Measurements from ENCODE around the gene KRTAP5-8. TPM values are rescaled to one million over a fixed set of nuclear protein-coding genes. Genes with fewer than 3 reads are reported as not detected.
"Not testable (repeated sequence)": the region's sequence is repeated elsewhere in the genome, so short reads cannot be mapped to it uniquely, and the experiment has no call there.

Gene KRTAP5-8
- total and polyA plus RNA-seq, 4 donors: not detected

DNA sequence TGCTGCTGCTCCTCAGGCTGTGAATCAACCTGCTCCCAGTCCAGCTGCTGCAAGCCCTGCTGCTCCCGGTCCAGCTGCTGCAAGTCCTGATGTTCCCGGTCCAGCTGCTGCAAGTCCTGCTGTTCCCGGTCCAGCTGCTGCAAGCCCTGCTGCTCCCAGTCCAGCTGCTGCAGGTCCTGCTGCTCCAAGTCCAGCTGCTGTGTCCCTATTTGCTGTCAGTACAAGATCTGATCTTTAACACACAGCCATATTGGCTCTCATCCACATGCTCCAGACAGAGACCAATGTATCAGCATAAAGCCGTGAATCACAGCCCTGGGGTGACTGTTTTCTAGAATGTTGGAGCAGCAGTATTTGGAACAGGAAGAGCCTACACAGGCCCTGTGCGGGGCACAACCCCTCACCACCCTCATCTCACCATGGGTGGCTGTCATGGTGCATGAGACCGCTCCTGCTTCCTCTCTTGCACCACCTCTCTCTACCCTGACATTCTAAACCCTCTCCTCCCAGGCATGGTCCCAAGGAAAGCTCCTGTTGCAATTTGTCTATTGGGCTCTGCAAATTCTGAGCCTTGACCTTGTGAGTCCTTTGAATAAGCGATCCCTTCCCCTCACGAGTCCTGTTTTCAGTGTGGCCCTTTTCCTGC, 31.0 kb downstream of the KRTAP5-8 start:
- WGBS: 78% methylated on average over 8 of the region's 8 CpGs
- H3K27me3 ChIP-seq (ENCODE audit: control insufficient read depth in 4 of 4, insufficient read depth in 4 of 4, low read length in 3 of 4): no peaks in the 10 kb centered on the region
- H3K9me3 ChIP-seq (ENCODE audit: control insufficient read depth in 4 of 4, low read length in 3 of 4): no peaks in the 10 kb centered on the region
- H3K4me1 ChIP-seq (ENCODE audit: control insufficient read depth in 4 of 4, insufficient read depth in 4 of 4, low read length in 3 of 4): peaks cover 0 to 3% (median 2%) of the 10 kb centered on the region in 4 donors
- H3K27ac ChIP-seq (ENCODE audit: low read depth in 1 of 2, low read length in 2 of 2): no peak overlapping the region
- no peaks in the 10 kb centered on the region for H3K36me3 ChIP-seq (ENCODE audit: control insufficient read depth in 4 of 4, insufficient read depth in 3 of 4, low read depth in 1 of 4, low read length in 3 of 4)
- DNase-seq (ENCODE audit: low spot score): no peak
- TF ChIP-seq RXRA (IDR thresholded peaks at IDR 0.05) (no peak), HNF4G (IDR thresholded peaks at IDR 0.05) (no peak), EGR1 (IDR thresholded peaks at IDR 0.05; ENCODE audit: low read depth in 2 of 2) (no peak), GABPA (IDR thresholded peaks at IDR 0.05 in 1 of 2, conservative IDR thresholded peaks at IDR 0.05 in 1 of 2) (no peak), ATF3 (IDR thresholded peaks at IDR 0.05) (no peak), FOXA2 (IDR thresholded peaks at IDR 0.05) (no peak), RAD21 (IDR thresholded peaks at IDR 0.05) (no peak), JUND (IDR thresholded peaks at IDR 0.05) (no peak), MAX (IDR thresholded peaks at IDR 0.05) (no peak), FOXA1 (IDR thresholded peaks at IDR 0.05) (no peak), NR2F2 (IDR thresholded peaks at IDR 0.05) (no peak), HNF4A (conservative IDR thresholded peaks at IDR 0.05) (no peak), YY1 (IDR thresholded peaks at IDR 0.05) (no peak), SP1 (IDR thresholded peaks at IDR 0.05) (no peak)
- TF ChIP-seq, protein P1, sequence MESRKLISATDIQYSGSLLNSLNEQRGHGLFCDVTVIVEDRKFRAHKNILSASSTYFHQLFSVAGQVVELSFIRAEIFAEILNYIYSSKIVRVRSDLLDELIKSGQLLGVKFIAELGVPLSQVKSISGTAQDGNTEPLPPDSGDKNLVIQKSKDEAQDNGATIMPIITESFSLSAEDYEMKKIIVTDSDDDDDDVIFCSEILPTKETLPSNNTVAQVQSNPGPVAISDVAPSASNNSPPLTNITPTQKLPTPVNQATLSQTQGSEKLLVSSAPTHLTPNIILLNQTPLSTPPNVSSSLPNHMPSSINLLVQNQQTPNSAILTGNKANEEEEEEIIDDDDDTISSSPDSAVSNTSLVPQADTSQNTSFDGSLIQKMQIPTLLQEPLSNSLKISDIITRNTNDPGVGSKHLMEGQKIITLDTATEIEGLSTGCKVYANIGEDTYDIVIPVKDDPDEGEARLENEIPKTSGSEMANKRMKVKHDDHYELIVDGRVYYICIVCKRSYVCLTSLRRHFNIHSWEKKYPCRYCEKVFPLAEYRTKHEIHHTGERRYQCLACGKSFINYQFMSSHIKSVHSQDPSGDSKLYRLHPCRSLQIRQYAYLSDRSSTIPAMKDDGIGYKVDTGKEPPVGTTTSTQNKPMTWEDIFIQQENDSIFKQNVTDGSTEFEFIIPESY (IDR thresholded peaks at IDR 0.05): no peak
- H3K9ac ChIP-seq (ENCODE audit: low read depth in 1 of 2, low read length in 2 of 2): no peak overlapping the region
- no peak overlapping the region for H3K4me3 ChIP-seq (ENCODE audit: low read depth in 1 of 3, low read length in 3 of 3)

GRCh38 chr11:71571101-71571850, 33.5 kb downstream of the KRTAP5-8 start:
- H3K27ac ChIP-seq (ENCODE audit: low read depth in 1 of 2, low read length in 2 of 2); H3K4me1 ChIP-seq (ENCODE audit: control insufficient read depth in 4 of 4, insufficient read depth in 4 of 4, low read length in 3 of 4); H3K4me3 ChIP-seq (ENCODE audit: low read depth in 1 of 3, low read length in 3 of 3); H3K9me3 ChIP-seq (ENCODE audit: control insufficient read depth in 4 of 4, low read length in 3 of 4); H3K36me3 ChIP-seq (ENCODE audit: control insufficient read depth in 4 of 4, insufficient read depth in 3 of 4, low read depth in 1 of 4, low read length in 3 of 4); H3K27me3 ChIP-seq (ENCODE audit: control insufficient read depth in 4 of 4, insufficient read depth in 4 of 4, low read length in 3 of 4); H3K9ac ChIP-seq (ENCODE audit: low read depth in 1 of 2, low read length in 2 of 2); DNase-seq (ENCODE audit: low spot score): not testable (repeated sequence)
- 85% methylated on average over 37 of the region's 39 CpGs for WGBS

- Histone ChIP-seq H3K9me3 (ENCODE audit: control insufficient read depth in 4 of 4, low read length in 3 of 4) (no peaks in the 10 kb centered on the region), H3K36me3 (ENCODE audit: control insufficient read depth in 4 of 4, insufficient read depth in 3 of 4, low read depth in 1 of 4, low read length in 3 of 4) (no peaks in the 10 kb centered on the region), H3K9ac (ENCODE audit: low read depth in 1 of 2, low read length in 2 of 2) (no peak overlapping the region), H3K4me3 (ENCODE audit: low read depth in 1 of 3, low read length in 3 of 3) (no peak overlapping the region), H3K27me3 (ENCODE audit: control insufficient read depth in 4 of 4, insufficient read depth in 4 of 4, low read length in 3 of 4) (no peaks in the 10 kb centered on the region), H3K4me1 (ENCODE audit: control insufficient read depth in 4 of 4, insufficient read depth in 4 of 4, low read length in 3 of 4) (no peaks in the 10 kb centered on the region), H3K27ac (ENCODE audit: low read depth in 1 of 2, low read length in 2 of 2) (no peak overlapping the region)
- TF ChIP-seq FOXA1 (IDR thresholded peaks at IDR 0.05): no peak
- TF ChIP-seq RAD21 (IDR thresholded peaks at IDR 0.05): no peak
- no peak for TF ChIP-seq JUND (IDR thresholded peaks at IDR 0.05)
- TF ChIP-seq HNF4G (IDR thresholded peaks at IDR 0.05): no peak
- no peak for TF ChIP-seq NR2F2 (IDR thresholded peaks at IDR 0.05)
- TF ChIP-seq GABPA (IDR thresholded peaks at IDR 0.05 in 1 of 2, conservative IDR thresholded peaks at IDR 0.05 in 1 of 2): no peak
- TF ChIP-seq HNF4A (conservative IDR thresholded peaks at IDR 0.05): no peak
- TF ChIP-seq MAX (IDR thresholded peaks at IDR 0.05): no peak
- TF ChIP-seq EGR1 (IDR thresholded peaks at IDR 0.05; ENCODE audit: low read depth in 2 of 2): no peak
- TF ChIP-seq TAF1 (conservative IDR thresholded peaks at IDR 0.05): no peak
- no peak for TF ChIP-seq YY1 (IDR thresholded peaks at IDR 0.05)
- TF ChIP-seq, protein P2, sequence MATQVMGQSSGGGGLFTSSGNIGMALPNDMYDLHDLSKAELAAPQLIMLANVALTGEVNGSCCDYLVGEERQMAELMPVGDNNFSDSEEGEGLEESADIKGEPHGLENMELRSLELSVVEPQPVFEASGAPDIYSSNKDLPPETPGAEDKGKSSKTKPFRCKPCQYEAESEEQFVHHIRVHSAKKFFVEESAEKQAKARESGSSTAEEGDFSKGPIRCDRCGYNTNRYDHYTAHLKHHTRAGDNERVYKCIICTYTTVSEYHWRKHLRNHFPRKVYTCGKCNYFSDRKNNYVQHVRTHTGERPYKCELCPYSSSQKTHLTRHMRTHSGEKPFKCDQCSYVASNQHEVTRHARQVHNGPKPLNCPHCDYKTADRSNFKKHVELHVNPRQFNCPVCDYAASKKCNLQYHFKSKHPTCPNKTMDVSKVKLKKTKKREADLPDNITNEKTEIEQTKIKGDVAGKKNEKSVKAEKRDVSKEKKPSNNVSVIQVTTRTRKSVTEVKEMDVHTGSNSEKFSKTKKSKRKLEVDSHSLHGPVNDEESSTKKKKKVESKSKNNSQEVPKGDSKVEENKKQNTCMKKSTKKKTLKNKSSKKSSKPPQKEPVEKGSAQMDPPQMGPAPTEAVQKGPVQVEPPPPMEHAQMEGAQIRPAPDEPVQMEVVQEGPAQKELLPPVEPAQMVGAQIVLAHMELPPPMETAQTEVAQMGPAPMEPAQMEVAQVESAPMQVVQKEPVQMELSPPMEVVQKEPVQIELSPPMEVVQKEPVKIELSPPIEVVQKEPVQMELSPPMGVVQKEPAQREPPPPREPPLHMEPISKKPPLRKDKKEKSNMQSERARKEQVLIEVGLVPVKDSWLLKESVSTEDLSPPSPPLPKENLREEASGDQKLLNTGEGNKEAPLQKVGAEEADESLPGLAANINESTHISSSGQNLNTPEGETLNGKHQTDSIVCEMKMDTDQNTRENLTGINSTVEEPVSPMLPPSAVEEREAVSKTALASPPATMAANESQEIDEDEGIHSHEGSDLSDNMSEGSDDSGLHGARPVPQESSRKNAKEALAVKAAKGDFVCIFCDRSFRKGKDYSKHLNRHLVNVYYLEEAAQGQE (IDR thresholded peaks at IDR 0.05): no peak
- TF ChIP-seq ATF3 (IDR thresholded peaks at IDR 0.05): no peak
- 90% methylated on average over 11 of the region's 11 CpGs for WGBS
- DNase-seq (ENCODE audit: low spot score): no peak
These were observed 35.0 kb downstream of the KRTAP5-8 start for GRCh38 chr11:71572811-71573210.
